NCI-H226 (cell line): ENCODE measurements around the gene PABPC1L.
"Not testable (repeated sequence)": the region's sequence is repeated elsewhere in the genome, so short reads cannot be mapped to it uniquely, and the experiment has no call there.

Experiments used
- DNase-seq: peaks from one replicate; pipeline ENCODE4 v3.0.0-alpha.2; 2015

The PABPC1L gene

GRCh38 chr20:44909872-44910689 lies at the start of gene PABPC1L:
Gene PABPC1L, plus strand, starts transcription at chr20:44910060. Its CDS starts 84 bp downstream, at chr20:44910144.
- peak; percentile 64 for DNase-seq

GRCh38 chr20:44861531-44862006 lies 48.3 kb upstream of the PABPC1L start:
- peak; percentile 56 for DNase-seq

- DNase-seq: no peak
Observed at GRCh38 chr20:44862286-44862685, 47.6 kb upstream of the PABPC1L start.

GRCh38 chr20:44863365-44864084 lies 46.3 kb upstream of the PABPC1L start:
- DNase-seq: not testable (repeated sequence)

- not testable (repeated sequence) for DNase-seq
Observed at GRCh38 chr20:44864493-44864892, 45.4 kb upstream of the PABPC1L start.

- no peak for DNase-seq
Observed at GRCh38 chr20:44866703-44867335, 43.0 kb upstream of the PABPC1L start.

- DNase-seq: no peak
Observed at GRCh38 chr20:44869471-44869870, 40.4 kb upstream of the PABPC1L start.

- DNase-seq: not testable (repeated sequence)
Observed at GRCh38 chr20:44882360-44882759, 27.5 kb upstream of the PABPC1L start.

- DNase-seq: no peak
Observed at GRCh38 chr20:44883214-44883902, 26.5 kb upstream of the PABPC1L start.

GRCh38 chr20:44884907-44885391 lies 24.9 kb upstream of the PABPC1L start:
- DNase-seq: no peak

- DNase-seq: peak; percentile 97
Observed at GRCh38 chr20:44885392-44886265, 24.2 kb upstream of the PABPC1L start, which contains the start of gene YWHAB. Gene YWHAB, plus strand, starts transcription at chr20:44885705. Its CDS starts 15,829 bp downstream, at chr20:44901534.

- DNase-seq: no peak
Observed at GRCh38 chr20:44886266-44886651, 23.6 kb upstream of the PABPC1L start.

GRCh38 chr20:44886828-44887227 lies 23.0 kb upstream of the PABPC1L start:
- DNase-seq: no peak

GRCh38 chr20:44887466-44887865 lies 22.4 kb upstream of the PABPC1L start:
- DNase-seq: no peak

GRCh38 chr20:44888226-44889103 lies 21.4 kb upstream of the PABPC1L start:
- DNase-seq: no peak

GRCh38 chr20:44891826-44892225 lies 18.0 kb upstream of the PABPC1L start:
- DNase-seq: no peak

- no peak for DNase-seq
Observed at GRCh38 chr20:44894959-44895358, 14.9 kb upstream of the PABPC1L start.

- DNase-seq: peak; percentile 38
Observed at GRCh38 chr20:44896583-44896982, 13.3 kb upstream of the PABPC1L start.

- no peak for DNase-seq
Observed at GRCh38 chr20:44897133-44897532, 12.7 kb upstream of the PABPC1L start.

- peak; percentile 26 for DNase-seq
Observed at GRCh38 chr20:44900231-44900854, 9.5 kb upstream of the PABPC1L start.
